ENCODE measurements around the gene HOOK2. TPM values are rescaled to one million over a fixed set of nuclear protein-coding genes. Genes with fewer than 3 reads are reported as not detected.
"Not testable (repeated sequence)": the region's sequence is repeated elsewhere in the genome, so short reads cannot be mapped to it uniquely, and the experiment has no call there.

Gene HOOK2
- total and polyA plus RNA-seq, 4 experiments from 2014 or later, result 2.6 to 24.2 (median 13.3) TPM

DNA sequence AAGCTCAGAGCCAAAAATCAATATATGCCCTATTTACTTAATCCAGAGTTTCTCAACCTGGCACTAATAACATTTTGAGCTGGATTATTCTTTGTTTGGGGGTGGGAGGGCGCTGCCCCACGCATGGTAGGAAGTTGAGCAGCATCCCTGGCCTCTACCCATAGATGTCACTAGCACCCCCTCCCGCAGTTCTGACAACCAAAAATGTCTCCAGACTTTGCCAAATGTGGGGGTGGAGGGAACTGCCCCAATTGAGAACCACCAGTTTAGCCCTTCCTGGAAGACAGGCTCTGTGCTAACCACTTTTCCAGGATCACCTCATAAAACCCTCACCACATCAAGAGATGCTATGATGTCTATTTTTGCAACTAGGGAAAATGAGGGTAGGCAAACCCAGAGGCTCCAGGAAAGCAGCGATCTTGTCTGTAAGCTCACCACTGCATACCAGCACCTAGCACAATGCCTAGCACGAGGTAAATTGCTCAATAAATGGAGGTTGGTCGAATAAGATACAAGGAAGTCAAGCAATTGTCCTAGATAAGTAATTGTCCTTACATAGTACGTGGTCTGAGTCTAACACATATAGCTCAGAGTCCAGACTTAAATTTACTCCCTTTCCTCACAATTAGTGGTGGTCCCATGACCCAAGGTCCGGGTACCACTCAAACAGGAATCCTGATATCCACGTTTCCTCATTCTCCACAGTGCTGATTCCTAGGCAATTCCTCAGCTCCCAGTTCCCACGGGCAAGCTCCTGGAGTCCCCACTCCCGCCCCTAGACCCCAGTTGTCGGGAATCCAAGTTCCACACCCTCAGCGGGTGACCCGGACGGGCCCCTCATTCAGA, 41.8 kb downstream of the HOOK2 start:
- POLR2A ChIA-PET (ENCODE audit: partially characterized antibody), result interaction anchor here (0.7 to 7.7 kb wide), 16 partner anchors 11 to 419 kb away, joined by 3 to 135 read pairs (median 4); partner anchors contain the start of genes DHPS, FBXW9, JUNB and PRDX2
- Histone ChIP-seq H3K4me1 (ENCODE audit: insufficient read depth, low read length) (peaks cover 47% of the 10 kb centered on the region), H3K9me3 (ENCODE audit: control insufficient read depth in 1 of 2, low read length in 2 of 2) (no peaks in the 10 kb centered on the region), H3K27ac (ENCODE audit: low read depth, low read length) (peak overlapping the region; percentile 95), H3K27me3 (ENCODE audit: insufficient read depth, low read length) (no peaks in the 10 kb centered on the region), H3K36me3 (ENCODE audit: insufficient read depth, low read length) (peaks cover 31% of the 10 kb centered on the region), H3K4me3 (ENCODE audit: low read length in 2 of 2) (peak overlapping the region; percentile 78 to 91)
- peak overlapping the region; percentile 83 to 97 (median 92) for H3K4me3 Mint-ChIP-seq
- peak overlapping the region; percentile 91 to 99 (median 95) for H3K27ac Mint-ChIP-seq
- H3K9me3 Mint-ChIP-seq, result peaks cover 0 to 6% (median 0%) of the 10 kb centered on the region in 8 donors
- H3K4me1 Mint-ChIP-seq, result peaks cover 30 to 58% (median 43%) of the 10 kb centered on the region in 4 donors
- peak in 4 of 5 donors; percentile 28 to 70 (median 41) for DNase-seq
- H3K36me3 Mint-ChIP-seq, result peaks cover 16 to 47% of the 10 kb centered on the region in 2 donors
- CTCF ChIA-PET (ENCODE audit: partially characterized antibody), result interaction anchor here (1.2 to 3.6 kb wide), 9 partner anchors 11 to 114 kb away, joined by 3 to 22 read pairs (median 7); partner anchors contain the start of gene TNPO2
- peaks cover 0 to 2% of the 10 kb centered on the region in 2 donors for H3K27me3 Mint-ChIP-seq
- intact Hi-C loops (cut with micrococcal nuclease), result loop anchor here (1.0 to 10.0 kb wide), 3 partner anchors 11 to 201 kb away; partner anchors contain the start of genes CALR, FARSA and HOOK2

GRCh38 chr19:12731337-12731736, 44.0 kb downstream of the HOOK2 start:
- Mint-ChIP-seq H3K27ac (peak overlapping the region in 2 of 7 donors; percentile 48 to 55), H3K27me3 (no peaks in the 10 kb centered on the region), H3K9me3 (peaks cover 0 to 4% (median 0%) of the 10 kb centered on the region in 8 donors), H3K4me1 (peaks cover 17 to 44% (median 30%) of the 10 kb centered on the region in 4 donors), H3K36me3 (peaks cover 15 to 41% of the 10 kb centered on the region in 2 donors), H3K4me3 (peak overlapping the region in 1 of 8 donors; percentile 51)
- DNase-seq, result no peak
- CTCF ChIA-PET (ENCODE audit: partially characterized antibody), result interaction anchor here (0.9 to 3.6 kb wide), 3 partner anchors 9 to 29 kb away, joined by 4 to 22 read pairs (median 18); partner anchors contain the start of gene TNPO2
- Histone ChIP-seq H3K27ac (ENCODE audit: low read depth, low read length) (no peak overlapping the region), H3K36me3 (ENCODE audit: insufficient read depth, low read length) (peaks cover 32% of the 10 kb centered on the region), H3K4me3 (ENCODE audit: low read length in 2 of 2) (no peak overlapping the region), H3K27me3 (ENCODE audit: insufficient read depth, low read length) (no peaks in the 10 kb centered on the region), H3K9me3 (ENCODE audit: control insufficient read depth in 1 of 2, low read length in 2 of 2) (no peaks in the 10 kb centered on the region), H3K4me1 (ENCODE audit: insufficient read depth, low read length) (peaks cover 31% of the 10 kb centered on the region)
- intact Hi-C loops (cut with micrococcal nuclease), result loop anchor here (10.0 kb wide), 1 partner anchor 203 kb away; the partner anchor contains the start of genes CALR and FARSA
- POLR2A ChIA-PET (ENCODE audit: partially characterized antibody), result interaction anchor here (0.6 to 4.6 kb wide), 5 partner anchors 9 to 226 kb away, joined by 3 to 135 read pairs (median 3); partner anchors contain the start of genes GADD45GIP1, TNPO2, ZNF490 and ZNF791

DNA sequence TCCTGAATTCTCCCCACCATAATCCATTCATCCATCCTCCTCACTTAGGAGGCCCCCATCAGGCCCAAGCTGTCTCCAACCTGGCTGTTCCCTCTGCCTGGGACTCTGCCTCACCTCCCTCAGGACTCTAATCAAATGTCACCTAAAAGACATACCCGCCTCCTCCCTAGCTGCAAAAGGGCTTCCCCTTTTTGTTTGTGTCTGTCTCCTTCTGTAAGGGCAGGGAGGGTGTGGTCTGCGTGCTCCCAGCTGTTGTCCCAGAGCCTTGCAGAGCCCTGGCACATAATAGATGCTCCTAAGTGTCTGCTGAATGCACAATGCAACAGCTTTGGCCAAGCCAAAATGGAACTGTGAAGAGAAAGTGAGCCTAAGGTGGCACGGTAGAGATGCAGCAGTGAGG, 45.3 kb downstream of the HOOK2 start:
- Mint-ChIP-seq H3K4me3 (peak overlapping the region in 1 of 8 donors; percentile 2), H3K27me3 (no peaks in the 10 kb centered on the region), H3K36me3 (peaks cover 15 to 41% of the 10 kb centered on the region in 2 donors), H3K27ac (peak overlapping the region in 1 of 7 donors; percentile 43), H3K9me3 (peaks cover 0 to 4% (median 0%) of the 10 kb centered on the region in 8 donors), H3K4me1 (peaks cover 17 to 44% (median 30%) of the 10 kb centered on the region in 4 donors)
- intact Hi-C loops (cut with micrococcal nuclease), result loop anchor here (10.0 kb wide), 1 partner anchor 205 kb away; the partner anchor contains the start of genes CALR and FARSA
- H3K4me1 ChIP-seq (ENCODE audit: insufficient read depth, low read length), result peaks cover 29% of the 10 kb centered on the region
- no peaks in the 10 kb centered on the region for H3K9me3 ChIP-seq (ENCODE audit: control insufficient read depth in 1 of 2, low read length in 2 of 2)
- H3K27me3 ChIP-seq (ENCODE audit: insufficient read depth, low read length), result no peaks in the 10 kb centered on the region
- CTCF ChIA-PET (ENCODE audit: partially characterized antibody), result no interaction called here
- no peak for DNase-seq
- peaks cover 32% of the 10 kb centered on the region for H3K36me3 ChIP-seq (ENCODE audit: insufficient read depth, low read length)
- no peak overlapping the region for H3K4me3 ChIP-seq (ENCODE audit: low read length in 2 of 2)
- no peak overlapping the region for H3K27ac ChIP-seq (ENCODE audit: low read depth, low read length)
- POLR2A ChIA-PET (ENCODE audit: partially characterized antibody), result interaction anchor here (4.6 kb wide), 1 partner anchor 7 kb away, joined by 135 read pairs; the partner anchor contains the start of gene TNPO2

DNA sequence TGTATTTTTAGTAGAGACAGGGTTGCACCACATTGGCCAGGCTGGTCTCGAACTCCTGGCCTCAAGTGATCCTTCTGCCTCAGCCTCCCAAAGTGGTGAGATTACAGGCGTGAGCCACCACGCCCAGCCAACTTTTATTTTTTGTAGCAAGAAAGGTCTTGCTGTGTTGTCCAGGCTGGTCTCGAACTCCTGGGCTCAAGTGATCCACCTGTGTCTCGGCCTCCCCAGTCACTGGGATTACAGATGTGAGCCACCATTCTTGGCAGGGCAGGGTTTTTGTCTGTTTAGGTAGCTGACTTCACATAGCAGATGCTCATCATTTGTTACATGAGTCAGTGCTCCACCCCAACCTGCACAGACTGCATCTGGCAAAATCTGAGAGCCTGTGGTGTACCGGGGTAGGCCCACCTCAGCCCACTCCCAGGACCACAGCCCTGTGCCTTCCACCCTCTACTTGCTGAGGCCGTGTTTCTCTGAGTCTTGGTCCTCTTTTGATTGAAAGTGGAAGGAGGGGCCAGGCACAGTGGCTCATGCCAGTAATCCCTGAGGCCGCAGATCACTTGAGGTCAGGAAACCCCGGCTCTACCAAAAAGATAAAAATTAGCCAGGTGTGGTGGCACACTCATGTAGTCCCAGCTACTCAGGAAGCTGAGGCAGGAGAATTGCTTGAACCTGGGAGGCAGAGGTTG, 47.5 kb downstream of the HOOK2 start:
- peaks cover 19 to 47% (median 32%) of the 10 kb centered on the region in 4 donors for H3K4me1 Mint-ChIP-seq
- H3K4me1 ChIP-seq (ENCODE audit: insufficient read depth, low read length), result peaks cover 31% of the 10 kb centered on the region

DNA sequence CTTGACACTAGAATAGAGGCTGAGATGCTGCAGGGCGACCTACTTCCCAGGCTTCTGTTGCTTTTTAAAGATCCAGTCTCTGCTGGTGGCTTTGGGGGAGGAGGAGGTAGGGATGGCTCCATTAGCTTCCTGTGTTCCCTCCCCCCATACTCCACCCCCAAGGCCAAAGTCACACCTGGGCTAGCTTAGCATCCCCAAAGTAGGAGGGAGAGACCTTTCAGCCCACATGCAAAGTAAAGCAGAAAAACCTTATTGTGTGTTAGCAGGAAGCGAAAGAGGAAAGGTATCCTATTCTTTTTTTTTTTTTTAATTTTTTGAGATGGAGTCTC, 48.4 kb downstream of the HOOK2 start:
- no peak for DNase-seq
- Mint-ChIP-seq H3K27ac (peak overlapping the region in 2 of 7 donors; percentile 12 to 77), H3K4me1 (peaks cover 17 to 43% (median 29%) of the 10 kb centered on the region in 4 donors), H3K36me3 (peaks cover 10 to 32% of the 10 kb centered on the region in 2 donors), H3K4me3 (peak overlapping the region in 1 of 8 donors; percentile 42), H3K27me3 (peaks cover 0 to 1% of the 10 kb centered on the region in 2 donors), H3K9me3 (peaks cover 0 to 5% (median 0%) of the 10 kb centered on the region in 8 donors)
- Histone ChIP-seq H3K27me3 (ENCODE audit: insufficient read depth, low read length) (no peaks in the 10 kb centered on the region), H3K4me1 (ENCODE audit: insufficient read depth, low read length) (peaks cover 23% of the 10 kb centered on the region), H3K9me3 (ENCODE audit: control insufficient read depth in 1 of 2, low read length in 2 of 2) (no peaks in the 10 kb centered on the region), H3K36me3 (ENCODE audit: insufficient read depth, low read length) (peaks cover 29% of the 10 kb centered on the region), H3K27ac (ENCODE audit: low read depth, low read length) (no peak overlapping the region), H3K4me3 (ENCODE audit: low read length in 2 of 2) (no peak overlapping the region)
- intact Hi-C loops (cut with micrococcal nuclease), result no loop called here
- ChIA-PET CTCF (ENCODE audit: partially characterized antibody) (interaction anchor here (0.7 to 1.3 kb wide), 4 partner anchors 11 to 69 kb away, joined by 3 to 4 read pairs (median 4); no protein-coding TSS in a partner anchor), POLR2A (ENCODE audit: partially characterized antibody) (interaction anchor here (1.3 kb wide), 1 partner anchor 9 kb away, joined by 3 read pairs; no protein-coding TSS in a partner anchor)

More for the DNA sequence above, 47.5 kb downstream of the HOOK2 start:
- POLR2A ChIA-PET (ENCODE audit: partially characterized antibody), result interaction anchor here (1.3 to 1.6 kb wide), 2 partner anchors 8 to 31 kb away, joined by 3 to 4 read pairs; partner anchors contain the start of gene FBXW9
- H3K27ac Mint-ChIP-seq, result peak overlapping the region in 1 of 7 donors; percentile 30
- H3K9me3 Mint-ChIP-seq, result peaks cover 0 to 1% (median 0%) of the 10 kb centered on the region in 8 donors
- no peak for DNase-seq
- Histone ChIP-seq H3K9me3 (ENCODE audit: control insufficient read depth in 1 of 2, low read length in 2 of 2) (no peaks in the 10 kb centered on the region), H3K36me3 (ENCODE audit: insufficient read depth, low read length) (peaks cover 32% of the 10 kb centered on the region), H3K27me3 (ENCODE audit: insufficient read depth, low read length) (no peaks in the 10 kb centered on the region), H3K4me3 (ENCODE audit: low read length in 2 of 2) (no peak overlapping the region), H3K27ac (ENCODE audit: low read depth, low read length) (no peak overlapping the region)
- H3K27me3 Mint-ChIP-seq, result no peaks in the 10 kb centered on the region
- peaks cover 15 to 31% of the 10 kb centered on the region in 2 donors for H3K36me3 Mint-ChIP-seq
- intact Hi-C loops (cut with micrococcal nuclease), result no loop called here
- CTCF ChIA-PET (ENCODE audit: partially characterized antibody), result interaction anchor here (0.7 to 1.0 kb wide), 2 partner anchors 11 to 68 kb away, joined by 3 to 4 read pairs; no protein-coding TSS in a partner anchor
- no peak overlapping the region for H3K4me3 Mint-ChIP-seq

DNA sequence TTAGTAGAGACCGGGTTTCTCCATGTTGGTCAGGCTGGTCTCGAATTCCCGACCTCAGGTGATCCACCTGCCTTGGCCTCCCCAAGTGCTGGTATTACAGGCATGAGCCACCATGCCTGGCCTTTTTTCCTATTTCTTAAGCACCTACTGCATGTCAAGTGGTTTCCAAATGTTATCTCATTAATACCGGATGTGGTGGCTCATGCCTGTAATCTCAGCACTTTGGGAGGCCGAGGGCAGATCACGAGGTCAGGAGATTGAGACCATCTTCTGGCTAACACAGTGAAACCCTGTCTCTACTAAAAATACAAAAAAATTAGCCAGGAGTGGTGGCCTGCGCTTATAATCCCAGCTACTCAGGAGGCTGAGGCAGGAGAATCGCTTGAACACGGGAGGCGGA, 49.7 kb downstream of the HOOK2 start:
- H3K27me3 Mint-ChIP-seq; H3K27ac ChIP-seq (ENCODE audit: low read depth, low read length); CTCF ChIA-PET (ENCODE audit: partially characterized antibody); H3K9me3 Mint-ChIP-seq; H3K27me3 ChIP-seq (ENCODE audit: insufficient read depth, low read length); DNase-seq; H3K4me3 ChIP-seq (ENCODE audit: low read length in 2 of 2); H3K4me3 Mint-ChIP-seq; H3K9me3 ChIP-seq (ENCODE audit: control insufficient read depth in 1 of 2, low read length in 2 of 2); intact Hi-C loops (cut with micrococcal nuclease): not testable (repeated sequence)
- Mint-ChIP-seq H3K27ac (peak overlapping the region in 2 of 7 donors; percentile 43 to 84), H3K36me3 (peaks cover 8 to 35% of the 10 kb centered on the region in 2 donors), H3K4me1 (peaks cover 20 to 50% (median 35%) of the 10 kb centered on the region in 4 donors)
- Histone ChIP-seq H3K4me1 (ENCODE audit: insufficient read depth, low read length) (peaks cover 25% of the 10 kb centered on the region), H3K36me3 (ENCODE audit: insufficient read depth, low read length) (peaks cover 18% of the 10 kb centered on the region)
- POLR2A ChIA-PET (ENCODE audit: partially characterized antibody), result interaction anchor here (1.2 to 5.9 kb wide), 2 partner anchors 7 to 30 kb away, joined by 3 to 135 read pairs; partner anchors contain the start of gene TRIR

Data from CD4-positive, alpha-beta memory T cell (primary cell).